Suprapubic skin (tissue), 4 donors: ENCODE results near the gene PRKN.

Source experiments
- EP300 ChIP-seq: sonication (generic); formaldehyde crosslinking; IDR thresholded peaks from one replicate; pipeline ENCODE4 v1.6.1; 2017; ENCODE audit warnings: antibody characterized with exemption
- POLR2A ChIP-seq, 2 donors: fragments of 450-650 bp; IDR thresholded peaks; one replicate each; pipeline ENCODE4 v1.6.1; 2017; ENCODE audit warnings: antibody characterized with exemption in 2 of 2, mild to moderate bottlenecking in 2 of 2, moderate library complexity in 2 of 2
- POLR2AphosphoS5 ChIP-seq, 3 donors: sonication (generic); formaldehyde crosslinking; IDR thresholded peaks; one replicate each; pipeline ENCODE4 v1.6.1; 2017; ENCODE audit warnings: antibody characterized with exemption in 3 of 3
- TF ChIP-seq, protein P1 (sequence below), 2 donors: fragments of 200-600 bp in 1 of 2; fragments of 450-650 bp in 1 of 2; sonication (generic) in 1 of 2; IDR thresholded peaks; one replicate each; pipeline ENCODE4 v1.5.1; 2016 to 2019; ENCODE audit warnings: antibody characterized with exemption in 2 of 2, mild to moderate bottlenecking in 1 of 2, moderate library complexity in 1 of 2

DNA sequence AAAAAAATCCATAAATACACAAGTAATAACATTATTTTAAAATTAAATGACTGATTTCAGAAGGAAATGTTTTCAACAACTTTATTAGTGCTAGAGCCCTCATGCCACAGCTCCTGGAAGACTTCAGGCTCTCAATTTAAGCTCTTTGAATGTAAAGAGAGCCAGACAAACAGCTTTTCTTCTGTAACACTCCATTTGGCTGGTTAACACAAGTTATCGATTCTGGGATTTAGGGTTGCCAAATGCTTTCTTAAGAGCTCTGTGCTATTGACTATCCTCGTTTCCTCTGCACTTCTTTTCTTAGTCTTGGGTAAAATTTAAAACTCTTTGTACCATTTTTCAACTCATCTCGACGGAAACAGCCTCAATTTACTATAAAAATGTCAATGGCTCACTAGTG is 402.5 kb downstream of the PRKN start:
- TF ChIP-seq POLR2A (IDR thresholded peaks at IDR 0.05): no peak
- TF ChIP-seq, protein P1, sequence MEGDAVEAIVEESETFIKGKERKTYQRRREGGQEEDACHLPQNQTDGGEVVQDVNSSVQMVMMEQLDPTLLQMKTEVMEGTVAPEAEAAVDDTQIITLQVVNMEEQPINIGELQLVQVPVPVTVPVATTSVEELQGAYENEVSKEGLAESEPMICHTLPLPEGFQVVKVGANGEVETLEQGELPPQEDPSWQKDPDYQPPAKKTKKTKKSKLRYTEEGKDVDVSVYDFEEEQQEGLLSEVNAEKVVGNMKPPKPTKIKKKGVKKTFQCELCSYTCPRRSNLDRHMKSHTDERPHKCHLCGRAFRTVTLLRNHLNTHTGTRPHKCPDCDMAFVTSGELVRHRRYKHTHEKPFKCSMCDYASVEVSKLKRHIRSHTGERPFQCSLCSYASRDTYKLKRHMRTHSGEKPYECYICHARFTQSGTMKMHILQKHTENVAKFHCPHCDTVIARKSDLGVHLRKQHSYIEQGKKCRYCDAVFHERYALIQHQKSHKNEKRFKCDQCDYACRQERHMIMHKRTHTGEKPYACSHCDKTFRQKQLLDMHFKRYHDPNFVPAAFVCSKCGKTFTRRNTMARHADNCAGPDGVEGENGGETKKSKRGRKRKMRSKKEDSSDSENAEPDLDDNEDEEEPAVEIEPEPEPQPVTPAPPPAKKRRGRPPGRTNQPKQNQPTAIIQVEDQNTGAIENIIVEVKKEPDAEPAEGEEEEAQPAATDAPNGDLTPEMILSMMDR (IDR thresholded peaks at IDR 0.05): no peak
- no peak for TF ChIP-seq EP300
- no peak for TF ChIP-seq POLR2AphosphoS5 (IDR thresholded peaks at IDR 0.05)
